GM12878 (cell line): ENCODE results near the gene CHRDL2. TPM values are rescaled to one million over a fixed set of nuclear protein-coding genes. Genes with fewer than 3 reads are reported as not detected.

ENCODE experiments used
- ATAC-seq: fragments of 200-7000 bp; cut with Tn5 transposase; 3 replicates; pipeline ENCODE4 v1.9.1; 2020; ENCODE audit warnings: mild to moderate bottlenecking, moderate library complexity
- BruUV-seq: library from RNA; stranded (reverse); fragments of 400-500 nt; replicated peaks from 2 replicates; lab custom pipeline; 2021; lab: Mats Ljungman, UMichigan
- CTCF ChIA-PET: fragments of 300-600 bp; sonication (Branson Sonifier 250); formaldehyde crosslinking; extraction: SDS; loops from one replicate; lab custom pipeline; 2021; ENCODE audit warnings: inconsistent platforms; lab: Yijun Ruan, JAX
- POLR2A ChIA-PET: fragments of 350-600 bp; formaldehyde crosslinking; extraction: SDS; loops from one replicate; lab custom pipeline; 2021; ENCODE audit warnings: inconsistent platforms; lab: Charles Lee
- RAD21 ChIA-PET: fragments of 300-600 bp; sonication (Branson Sonifier 250); formaldehyde crosslinking; loops from one replicate; lab custom pipeline; 2023; ENCODE audit warnings: antibody characterized with exemption; ENCODE audit not compliant: unreplicated experiment; lab: Charles Lee
- SMC1A ChIA-PET: fragments of 300-600 bp; sonication (Branson Sonifier 250); formaldehyde crosslinking; loops from one replicate; lab custom pipeline; 2023; ENCODE audit not compliant: unreplicated experiment, uncharacterized antibody; lab: Charles Lee
- DNase-seq: peaks from one replicate; pipeline ENCODE4 v3.0.0-alpha.2; 2011; ENCODE audit warnings: low read depth, low spot score
- FAIRE-seq: peaks from 3 replicates; lab custom pipeline; 2011; peaks lifted over from hg19 to GRCh38; lab: Jason Lieb, UNC
- H2AFZ ChIP-seq: 2 replicates; pipeline ENCODE4 v1.6.0; 2011; ENCODE audit warnings: low read depth, low read length, control low read depth; ENCODE audit not compliant: control insufficient read depth
- H3K27ac ChIP-seq: 2 replicates; pipeline ENCODE4 v1.5.1; 2011; ENCODE audit warnings: control low read depth; ENCODE audit not compliant: control insufficient read depth, insufficient read depth
- H3K27me3 ChIP-seq, 2 experiments: replicated peaks in 1 of 2; 2 replicates each; pipeline versions ENCODE4 v1.6.0 to v1.6.1; 2011; ENCODE audit warnings: low read length in 1 of 2; ENCODE audit not compliant: control insufficient read depth in 2 of 2, insufficient read depth in 2 of 2
- H3K36me3 ChIP-seq, 2 experiments: 2 replicates each; pipeline ENCODE4 v1.5.1; 2011; ENCODE audit warnings: low read length in 1 of 2; ENCODE audit not compliant: control insufficient read depth in 2 of 2, insufficient read depth in 2 of 2
- H3K4me1 ChIP-seq: 2 replicates; pipeline ENCODE4 v1.6.1; 2011; ENCODE audit warnings: mild to moderate bottlenecking, low read length, moderate library complexity, mixed read lengths; ENCODE audit not compliant: control insufficient read depth, insufficient read depth
- H3K4me2 ChIP-seq: 2 replicates; pipeline ENCODE4 v1.6.0; 2011; ENCODE audit warnings: control low read depth; ENCODE audit not compliant: control insufficient read depth, insufficient read depth
- H3K4me3 ChIP-seq: fragments of 200-600 bp; sonication (generic); 2 replicates; pipeline ENCODE4 v1.5.1; 2016
- H3K79me2 ChIP-seq: 2 replicates; pipeline ENCODE4 v1.6.0; 2011; ENCODE audit warnings: low read length; ENCODE audit not compliant: control insufficient read depth, insufficient read depth
- H3K9ac ChIP-seq: 2 replicates; pipeline ENCODE4 v1.8.0; 2011; ENCODE audit warnings: low read length, control low read depth, mixed read lengths; ENCODE audit not compliant: control insufficient read depth, insufficient read depth
- H3K9me3 ChIP-seq: replicated peaks from 3 replicates; pipeline ENCODE4 v1.5.1; 2011; ENCODE audit warnings: mild to moderate bottlenecking, low read length; ENCODE audit not compliant: control insufficient read depth, insufficient read depth
- H4K20me1 ChIP-seq: 2 replicates; pipeline ENCODE4 v1.6.0; 2011; ENCODE audit not compliant: control insufficient read depth, insufficient read depth
- BHLHE40 ChIP-seq, 2 experiments: fragments of 450-650 bp in 1 of 2; IDR thresholded peaks; 2 replicates each; pipeline ENCODE4 v1.6.1; 2011 to 2017; ENCODE audit warnings: low read depth in 2 of 2, borderline replicate concordance in 1 of 2, improper control_type of control experiment in 1 of 2, low read length in 1 of 2, mild to moderate bottlenecking in 1 of 2
- CBX3 ChIP-seq: fragments of 200-600 bp; sonication (generic); IDR thresholded peaks from 2 replicates; pipeline ENCODE4 v1.6.1; 2016; ENCODE audit warnings: low read depth, borderline replicate concordance
- FOXM1 ChIP-seq: IDR thresholded peaks from 2 replicates; pipeline ENCODE4 v1.6.1; 2012; ENCODE audit warnings: low read depth, mild to moderate bottlenecking, inconsistent platforms, low read length, moderate library complexity
- GABPA ChIP-seq: IDR thresholded peaks from 2 replicates; pipeline ENCODE4 v1.6.1; 2014; ENCODE audit warnings: antibody characterized with exemption, low read depth, mild to moderate bottlenecking, inconsistent platforms
- KAT2A ChIP-seq: conservative IDR thresholded peaks from 2 replicates; pipeline ENCODE4 v1.6.1; 2011; ENCODE audit warnings: low read depth, low read length; ENCODE audit not compliant: control insufficient read depth
- PRDM15 ChIP-seq: fragments of 450-650 bp; formaldehyde crosslinking; IDR thresholded peaks from 2 replicates; pipeline ENCODE4 v1.4.0; 2020; ENCODE audit warnings: mild to moderate bottlenecking, moderate library complexity
- TAF1 ChIP-seq: IDR thresholded peaks from 2 replicates; pipeline ENCODE4 v1.6.1; 2011; ENCODE audit warnings: mild to moderate bottlenecking, low read depth, low read length, borderline replicate concordance
- WGBS: methylation state at CpG from one replicate; pipeline ENCODE4 v1.1.6; 2016; ENCODE audit warnings: low lambda C conversion rate; ENCODE audit not compliant: insufficient replicate concordance, insufficient coverage; ENCODE audit errors: missing lambda C conversion rate; 5-methylcytosine and 5-hydroxymethylcytosine counted together
- in situ Hi-C: fragments of 300-500 bp; cut with MboI; formaldehyde crosslinking; loops from 9 replicates; pipeline ENCODE4 v1.14.3; 2018; ENCODE audit warnings: mixed read lengths
- intact Hi-C: fragments of 100-400 bp; cut with micrococcal nuclease; formaldehyde crosslinking; loops from one replicate; pipeline ENCODE4 v1.14.2; 2022; ENCODE audit not compliant: unreplicated experiment
- polyA plus RNA-seq, 11 experiments: library from polyadenylated mRNA; depleted of rRNA in 4 of 11; unstranded in 6 of 11; stranded (reverse) in 5 of 11; fragments of >200 nt; fragmentation: Nextera tagmentation in 4 of 11; fragmentation: Illumina TruSeq in 1 of 11; extraction: Ambion mirVana in 4 of 11; extraction: Trizol in 1 of 11; gene quantifications; 1 replicate in 1 of 11; 2 replicates in 10 of 11; pipeline versions ENCODE4 v1.2.1 to v1.2.3, GENCODE V29; 2011 to 2016; ENCODE audit warnings: inconsistent platforms in 2 of 11, missing spikeins in 2 of 11, low read depth in 1 of 11
- total RNA-seq, 4 experiments: library from RNA; depleted of rRNA in 3 of 4; stranded (reverse); fragments of >200 nt in 3 of 4; fragmentation: Illumina TruSeq in 1 of 4; extraction: Trizol in 1 of 4; gene quantifications; 2 replicates each; pipeline versions ENCODE4 v1.2.1 to v1.2.3, GENCODE V29; 2013 to 2021
- TF ChIP-seq, protein P1 (sequence below): fragments of 450-650 bp; IDR thresholded peaks from 2 replicates; pipeline ENCODE4 v1.6.1; 2017; ENCODE audit warnings: mild to moderate bottlenecking
- TF ChIP-seq, protein P2 (sequence below): fragments of 150-350 bp; IDR thresholded peaks from 2 replicates; pipeline ENCODE4 v1.6.1; 2014; ENCODE audit warnings: mild to moderate bottlenecking, low read depth, low read length

CHRDL2 gene
- total and polyA plus RNA-seq, 10 of the 15 experiments (the other 5 are each of a cell fraction or from before 2014, with no cell fraction given): not detected

DNA sequence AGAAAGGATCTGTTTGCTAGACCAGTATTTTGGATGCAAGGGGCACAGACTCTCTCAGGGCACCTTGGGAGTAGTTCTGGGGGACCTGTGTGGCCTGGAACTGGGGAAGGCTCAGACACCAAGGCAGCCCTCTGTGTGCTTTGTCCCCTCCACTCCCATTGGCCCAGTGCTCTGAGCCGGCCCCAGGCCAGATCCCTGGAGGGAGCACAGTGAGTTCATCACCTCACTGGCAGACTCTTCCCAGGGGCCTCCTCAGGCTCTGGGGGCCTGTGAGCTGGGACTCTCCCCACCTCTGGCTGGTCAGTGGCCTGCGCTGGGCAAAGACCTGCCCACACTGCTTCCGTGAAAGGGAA, 51.7 kb downstream of the CHRDL2 start:
- H3K9me3 ChIP-seq: no peaks in the 10 kb centered on the region
- 84% methylated on average over 3 of the region's 3 CpGs for WGBS
- DNase-seq (no peak), ATAC-seq (no peak), FAIRE-seq (no peak)
- BruUV-seq: no TSS peak
- H3K9ac ChIP-seq: no peak overlapping the region
- ChIA-PET CTCF (no interaction called here), POLR2A (no interaction called here), RAD21 (no interaction called here), SMC1A (no interaction called here)
- TF ChIP-seq KAT2A (no peak), GABPA (no peak), CBX3 (no peak), PRDM15 (no peak), TAF1 (no peak), FOXM1 (no peak), BHLHE40 (IDR thresholded peaks at IDR 0.05; ENCODE audit: borderline replicate concordance in 1 of 2, low read depth in 2 of 2, low read length in 1 of 2) (no peak)
- TF ChIP-seq, protein P1, sequence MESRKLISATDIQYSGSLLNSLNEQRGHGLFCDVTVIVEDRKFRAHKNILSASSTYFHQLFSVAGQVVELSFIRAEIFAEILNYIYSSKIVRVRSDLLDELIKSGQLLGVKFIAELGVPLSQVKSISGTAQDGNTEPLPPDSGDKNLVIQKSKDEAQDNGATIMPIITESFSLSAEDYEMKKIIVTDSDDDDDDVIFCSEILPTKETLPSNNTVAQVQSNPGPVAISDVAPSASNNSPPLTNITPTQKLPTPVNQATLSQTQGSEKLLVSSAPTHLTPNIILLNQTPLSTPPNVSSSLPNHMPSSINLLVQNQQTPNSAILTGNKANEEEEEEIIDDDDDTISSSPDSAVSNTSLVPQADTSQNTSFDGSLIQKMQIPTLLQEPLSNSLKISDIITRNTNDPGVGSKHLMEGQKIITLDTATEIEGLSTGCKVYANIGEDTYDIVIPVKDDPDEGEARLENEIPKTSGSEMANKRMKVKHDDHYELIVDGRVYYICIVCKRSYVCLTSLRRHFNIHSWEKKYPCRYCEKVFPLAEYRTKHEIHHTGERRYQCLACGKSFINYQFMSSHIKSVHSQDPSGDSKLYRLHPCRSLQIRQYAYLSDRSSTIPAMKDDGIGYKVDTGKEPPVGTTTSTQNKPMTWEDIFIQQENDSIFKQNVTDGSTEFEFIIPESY: no peak
- TF ChIP-seq, protein P2, sequence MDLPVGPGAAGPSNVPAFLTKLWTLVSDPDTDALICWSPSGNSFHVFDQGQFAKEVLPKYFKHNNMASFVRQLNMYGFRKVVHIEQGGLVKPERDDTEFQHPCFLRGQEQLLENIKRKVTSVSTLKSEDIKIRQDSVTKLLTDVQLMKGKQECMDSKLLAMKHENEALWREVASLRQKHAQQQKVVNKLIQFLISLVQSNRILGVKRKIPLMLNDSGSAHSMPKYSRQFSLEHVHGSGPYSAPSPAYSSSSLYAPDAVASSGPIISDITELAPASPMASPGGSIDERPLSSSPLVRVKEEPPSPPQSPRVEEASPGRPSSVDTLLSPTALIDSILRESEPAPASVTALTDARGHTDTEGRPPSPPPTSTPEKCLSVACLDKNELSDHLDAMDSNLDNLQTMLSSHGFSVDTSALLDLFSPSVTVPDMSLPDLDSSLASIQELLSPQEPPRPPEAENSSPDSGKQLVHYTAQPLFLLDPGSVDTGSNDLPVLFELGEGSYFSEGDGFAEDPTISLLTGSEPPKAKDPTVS: no peak
- in situ Hi-C loops (no loop called here), intact Hi-C loops (no loop called here)
- no peak overlapping the region for H3K4me3 ChIP-seq
- H2AFZ ChIP-seq: no peak overlapping the region
- no peaks in the 10 kb centered on the region for H3K79me2 ChIP-seq
- H3K4me2 ChIP-seq: no peak overlapping the region
- no peaks in the 10 kb centered on the region for H4K20me1 ChIP-seq
- H3K27ac ChIP-seq: no peak overlapping the region
- H3K36me3 ChIP-seq: no peaks in the 10 kb centered on the region
- H3K27me3 ChIP-seq: peaks cover 0 to under 1% of the 10 kb centered on the region in 2 experiments; a peak in 1 of 4 replicates
- no peaks in the 10 kb centered on the region for H3K4me1 ChIP-seq
